B cell (primary cell): Measurements from ENCODE around the gene SUCLG1.

Source experiments
- EZH2 ChIP-seq: IDR thresholded peaks from 2 replicates; pipeline ENCODE4 v1.6.1; 2012; ENCODE audit warnings: borderline replicate concordance, low read depth, mild to moderate bottlenecking, moderate library complexity, low read length; ENCODE audit not compliant: insufficient read depth, poor library complexity, severe bottlenecking
- TF ChIP-seq, protein P1 (sequence below): fragments of 200-600 bp; IDR thresholded peaks from one replicate; pipeline ENCODE4 v1.8.0; 2022; ENCODE audit warnings: antibody characterized with exemption, mild to moderate bottlenecking

- TF ChIP-seq, protein P1, sequence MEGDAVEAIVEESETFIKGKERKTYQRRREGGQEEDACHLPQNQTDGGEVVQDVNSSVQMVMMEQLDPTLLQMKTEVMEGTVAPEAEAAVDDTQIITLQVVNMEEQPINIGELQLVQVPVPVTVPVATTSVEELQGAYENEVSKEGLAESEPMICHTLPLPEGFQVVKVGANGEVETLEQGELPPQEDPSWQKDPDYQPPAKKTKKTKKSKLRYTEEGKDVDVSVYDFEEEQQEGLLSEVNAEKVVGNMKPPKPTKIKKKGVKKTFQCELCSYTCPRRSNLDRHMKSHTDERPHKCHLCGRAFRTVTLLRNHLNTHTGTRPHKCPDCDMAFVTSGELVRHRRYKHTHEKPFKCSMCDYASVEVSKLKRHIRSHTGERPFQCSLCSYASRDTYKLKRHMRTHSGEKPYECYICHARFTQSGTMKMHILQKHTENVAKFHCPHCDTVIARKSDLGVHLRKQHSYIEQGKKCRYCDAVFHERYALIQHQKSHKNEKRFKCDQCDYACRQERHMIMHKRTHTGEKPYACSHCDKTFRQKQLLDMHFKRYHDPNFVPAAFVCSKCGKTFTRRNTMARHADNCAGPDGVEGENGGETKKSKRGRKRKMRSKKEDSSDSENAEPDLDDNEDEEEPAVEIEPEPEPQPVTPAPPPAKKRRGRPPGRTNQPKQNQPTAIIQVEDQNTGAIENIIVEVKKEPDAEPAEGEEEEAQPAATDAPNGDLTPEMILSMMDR, result no peak
- no peak for TF ChIP-seq EZH2
Measured at GRCh38 chr2:84388921-84389490, 70.1 kb downstream of the SUCLG1 start.
